ENCODE results near the gene MEGF9.

Gene MEGF9

DNA sequence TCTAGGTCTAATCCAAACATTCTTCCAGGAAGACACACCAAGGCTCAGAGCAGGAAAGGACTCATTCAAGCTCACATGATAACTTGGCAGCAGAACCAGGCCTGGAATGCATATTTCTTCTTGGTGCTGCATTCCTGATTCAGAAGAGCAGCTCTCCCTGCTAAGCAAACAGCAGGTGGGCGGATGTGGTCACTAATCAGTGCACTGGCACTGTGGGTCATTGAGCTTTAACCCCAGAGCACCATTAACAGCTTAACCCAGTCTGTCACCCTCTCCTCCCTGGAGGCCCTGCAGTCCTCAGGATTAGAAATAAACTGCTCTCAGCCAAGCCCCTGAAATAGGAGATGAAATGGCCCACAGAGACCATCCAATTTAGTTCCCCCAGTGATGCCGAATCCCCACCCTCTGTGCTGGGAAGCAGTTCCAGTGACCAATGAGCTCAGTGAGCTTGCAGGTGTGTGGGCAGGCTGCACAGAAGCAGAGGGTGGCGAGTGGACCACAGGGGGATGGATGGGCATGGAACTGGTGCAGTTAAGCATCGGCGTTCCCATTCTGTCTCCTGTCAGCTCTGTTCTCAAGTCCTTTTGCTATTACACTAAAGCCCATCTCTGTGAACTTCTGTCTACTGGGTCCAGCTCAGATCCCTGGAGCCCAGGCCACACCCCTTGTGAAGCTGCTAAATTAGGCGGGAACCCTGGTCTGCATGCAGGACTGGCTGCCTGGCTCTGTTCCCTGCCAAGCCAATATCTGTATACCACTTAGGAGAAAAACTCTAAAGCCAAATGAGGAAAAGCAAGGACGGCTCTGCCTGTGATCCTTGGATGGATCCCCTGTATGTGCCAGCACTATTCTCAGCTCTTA is 16.6 kb upstream of the MEGF9 start:
- no peak for DNase-seq

DNA sequence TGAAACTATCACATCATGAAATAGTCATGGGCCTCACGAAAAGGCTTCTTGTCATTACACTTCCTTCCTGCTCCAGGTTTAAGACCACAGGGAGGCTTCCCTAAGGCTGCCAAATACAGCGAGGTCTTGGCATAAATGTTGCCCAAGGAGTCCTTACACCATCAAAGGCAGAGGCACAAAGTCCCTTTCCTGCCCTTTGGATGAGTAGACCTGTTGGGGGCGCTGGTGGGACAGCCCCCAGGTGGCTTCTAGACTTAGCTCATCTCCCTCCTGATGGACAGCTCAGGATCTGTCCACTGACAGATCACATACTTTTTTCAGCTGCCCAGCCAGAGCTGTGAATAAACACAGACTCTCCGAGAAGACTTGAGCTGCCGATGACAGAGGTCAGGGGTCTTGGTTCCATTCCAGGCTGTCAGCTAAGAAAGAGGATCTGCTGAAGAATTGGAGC is 15.5 kb upstream of the MEGF9 start:
- DNase-seq, result no peak

DNA sequence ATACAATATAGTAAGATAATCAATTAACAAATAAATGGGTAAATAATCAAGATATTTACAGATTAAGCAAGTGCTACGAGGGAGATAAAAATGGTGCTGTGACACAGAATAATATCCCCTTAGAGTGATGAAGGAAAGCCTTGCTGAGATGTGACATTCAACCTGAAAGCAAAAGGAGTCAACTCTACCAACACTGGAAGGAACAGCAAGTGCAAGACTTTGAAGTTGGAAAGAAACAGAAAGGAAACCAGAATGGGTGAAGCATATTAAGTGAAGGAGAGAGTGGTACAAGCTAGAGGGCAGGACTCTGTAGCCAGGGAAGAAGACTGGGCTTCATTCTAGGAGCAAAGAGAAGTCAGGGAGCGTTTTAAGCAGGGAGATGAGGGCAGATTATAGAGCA is 12.2 kb upstream of the MEGF9 start:
- DNase-seq, result no peak

- no peak for DNase-seq
These were observed 11.6 kb upstream of the MEGF9 start for GRCh38 chr9:120725907-120726306.

GRCh38 chr9:120724757-120725400 is 10.6 kb upstream of the MEGF9 start:
- DNase-seq, result no peak

DNA sequence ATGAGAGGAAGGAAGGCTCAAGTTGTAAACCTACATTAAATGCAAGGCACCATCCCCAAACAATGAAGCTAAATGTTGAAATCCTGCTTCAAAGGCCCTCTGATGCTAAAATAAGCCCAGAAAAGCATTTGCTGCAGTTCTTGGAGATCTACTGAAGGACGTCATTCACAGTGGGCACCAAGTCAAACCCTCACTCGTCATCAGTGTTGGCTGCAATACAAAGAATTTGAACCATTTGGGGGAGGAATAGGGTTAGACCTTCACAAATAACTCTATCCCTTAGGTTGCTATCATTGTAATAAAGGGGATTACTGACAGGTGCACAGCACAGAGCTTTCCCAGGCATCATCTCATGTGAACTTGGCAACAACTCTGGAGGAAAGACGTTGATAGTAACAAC is 9.3 kb upstream of the MEGF9 start:
- no peak for DNase-seq

- DNase-seq, result no peak
These were observed 6.1 kb upstream of the MEGF9 start for GRCh38 chr9:120720404-120720803.

GRCh38 chr9:120718316-120718715 is 4.0 kb upstream of the MEGF9 start:
- DNase-seq, result no peak

- DNase-seq, result no peak
These were observed 2.9 kb upstream of the MEGF9 start for GRCh38 chr9:120717176-120717575.

GRCh38 chr9:120716483-120716882 is 2.2 kb upstream of the MEGF9 start:
- no peak for DNase-seq

- peak; percentile 2 for DNase-seq
These were observed 1.2 kb upstream of the MEGF9 start for GRCh38 chr9:120715389-120715924.

- no peak for DNase-seq
These were observed 647 bp upstream of the MEGF9 start for GRCh38 chr9:120714846-120715388.

GRCh38 chr9:120713257-120714087 is 798 bp downstream of the MEGF9 start:
- DNase-seq, result peak; percentile 14

DNA sequence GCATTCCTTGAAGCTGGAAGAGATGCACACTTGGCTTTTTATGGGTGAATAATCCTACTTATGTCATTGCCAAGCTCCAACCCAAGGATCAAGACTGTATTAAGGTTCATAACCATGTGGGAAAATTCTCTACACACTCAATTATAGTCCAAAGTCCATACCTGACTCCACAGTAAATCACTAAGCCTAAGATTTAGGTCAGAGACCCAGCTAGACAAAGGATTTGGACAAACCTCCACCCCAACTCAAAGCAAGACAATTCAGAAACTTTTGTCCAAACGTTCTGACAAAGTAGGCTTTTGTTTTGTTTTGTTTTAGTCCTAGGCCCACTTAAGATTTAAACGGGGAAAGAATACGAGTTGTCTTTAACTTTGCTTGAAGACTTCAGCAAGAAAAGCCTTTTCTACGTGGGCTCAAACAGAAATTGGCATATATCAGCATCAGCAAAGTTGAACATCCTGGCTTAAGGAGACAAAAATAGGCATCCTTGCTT is 1.7 kb downstream of the MEGF9 start:
- no peak for DNase-seq

- DNase-seq, result no peak
These were observed 2.3 kb downstream of the MEGF9 start for GRCh38 chr9:120711841-120712538.

DNA sequence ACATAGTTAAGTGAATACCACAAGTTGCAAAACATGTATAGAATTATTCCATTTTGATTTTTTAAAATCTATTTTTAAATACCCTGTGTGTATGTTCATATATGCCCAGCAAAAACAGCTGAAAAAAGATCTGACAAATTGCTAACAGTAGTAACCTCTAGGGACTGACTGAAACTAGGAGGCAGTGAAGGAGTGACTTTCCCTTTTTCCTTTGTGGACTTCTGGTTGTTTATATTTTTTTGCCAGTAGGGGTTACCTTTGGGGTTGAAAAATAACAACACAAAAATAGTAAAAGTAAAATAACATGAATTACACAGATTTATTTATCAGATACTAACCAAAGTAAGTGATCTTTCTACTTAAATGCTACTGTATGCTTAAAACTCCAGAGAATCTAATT is 2.9 kb downstream of the MEGF9 start:
- DNase-seq, result no peak

DNA sequence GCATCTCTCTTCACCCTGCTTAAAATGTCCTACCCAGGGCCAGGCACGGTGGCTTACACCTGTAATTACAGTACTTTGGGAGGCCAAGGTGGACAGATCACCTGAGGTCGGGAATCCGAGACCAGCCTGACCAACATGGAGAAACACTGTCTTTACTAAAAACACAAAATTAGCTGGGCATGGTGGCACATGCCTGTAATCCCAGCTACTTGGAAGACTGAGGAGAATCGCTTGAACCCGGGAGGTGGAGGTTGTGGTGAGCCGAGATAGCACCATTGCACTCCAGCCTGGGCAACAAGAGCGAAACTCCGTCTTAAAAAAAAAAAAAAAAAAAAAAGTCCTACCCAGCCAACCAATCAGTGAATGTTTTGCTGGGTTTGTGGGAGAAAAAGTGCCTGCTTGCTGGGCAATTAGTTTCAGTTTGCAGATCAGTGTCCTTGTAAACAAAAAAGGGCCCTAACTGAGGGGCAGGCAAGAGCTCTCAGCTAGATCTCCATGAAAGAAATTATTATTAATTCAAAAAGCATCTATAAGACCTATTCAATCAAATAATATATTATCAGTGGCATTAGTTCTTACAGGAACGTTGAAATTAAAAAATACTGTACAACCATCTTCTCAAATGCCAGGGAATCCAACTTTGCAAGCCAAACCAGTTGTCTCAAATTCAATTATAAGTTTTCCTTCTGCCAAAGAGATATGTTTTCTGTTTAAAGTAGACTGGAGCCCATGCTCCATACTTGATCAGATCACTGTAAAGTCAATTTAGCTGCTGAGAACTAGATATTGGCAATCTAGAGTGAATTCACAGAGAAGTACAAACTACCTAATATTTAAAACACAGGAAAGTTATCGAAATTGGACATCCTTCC is 3.9 kb downstream of the MEGF9 start:
- no peak for DNase-seq

GRCh38 chr9:120708526-120709224 is 5.6 kb downstream of the MEGF9 start:
- no peak for DNase-seq

GRCh38 chr9:120707170-120707569 is 7.1 kb downstream of the MEGF9 start:
- DNase-seq, result no peak

DNA sequence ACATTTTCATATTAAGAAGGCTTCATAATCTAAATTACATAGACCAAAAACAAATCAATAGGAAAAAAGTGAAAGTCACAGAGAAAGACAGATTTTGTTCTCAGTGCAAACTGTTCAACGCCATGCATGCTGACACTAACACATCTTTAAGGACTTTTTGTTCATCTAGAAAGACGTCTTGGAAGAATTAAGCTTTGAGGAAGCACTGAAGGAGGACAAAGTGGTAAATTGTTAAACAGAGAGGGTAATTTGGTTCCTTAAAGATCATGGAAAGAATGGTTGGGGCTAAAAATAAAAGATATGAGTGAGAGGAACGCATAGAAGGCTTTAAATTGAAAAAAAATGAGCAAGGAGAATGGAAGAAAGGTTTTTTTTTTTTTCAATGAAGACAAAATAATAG is 9.1 kb downstream of the MEGF9 start:
- DNase-seq, result no peak
